Measurements from ENCODE around the gene PIP4K2A.
"Not testable (repeated sequence)": the region's sequence is repeated elsewhere in the genome, so short reads cannot be mapped to it uniquely, and the experiment has no call there.

The PIP4K2A gene

GRCh38 chr10:22693860-22694259 lies 20.5 kb downstream of the PIP4K2A start:
- DNase-seq (ENCODE audit: low spot score) = no peak

DNA sequence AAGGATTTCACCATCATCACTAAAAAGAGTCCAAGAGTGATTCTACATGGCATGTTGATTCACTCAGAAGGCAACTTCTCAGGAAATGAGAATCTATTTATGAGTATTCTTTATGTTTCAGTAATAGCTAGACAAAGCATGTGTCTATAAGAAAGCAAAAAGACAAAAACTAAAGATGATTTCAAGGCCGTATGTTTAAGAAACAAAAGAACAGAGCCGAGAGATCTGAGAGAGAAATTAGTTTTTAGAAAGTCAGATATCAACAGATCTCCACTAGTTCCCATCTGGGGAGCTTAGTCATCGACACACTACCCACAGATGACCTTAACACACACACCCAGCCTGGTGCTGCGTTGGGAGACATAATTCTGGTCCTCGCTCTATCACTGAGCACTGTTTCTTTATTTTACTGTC lies 21.0 kb downstream of the PIP4K2A start:
- no peak for DNase-seq (ENCODE audit: low spot score)

- DNase-seq (ENCODE audit: low spot score) = not testable (repeated sequence)
Measured at GRCh38 chr10:22692119-22692518, 22.3 kb downstream of the PIP4K2A start.

- DNase-seq (ENCODE audit: low spot score) = no peak
Measured at GRCh38 chr10:22690614-22691431, 23.6 kb downstream of the PIP4K2A start.

- no peak for DNase-seq (ENCODE audit: low spot score)
Measured at GRCh38 chr10:22690158-22690557, 24.2 kb downstream of the PIP4K2A start.

GRCh38 chr10:22686347-22686746 lies 28.0 kb downstream of the PIP4K2A start:
- no peak for DNase-seq (ENCODE audit: low spot score)

GRCh38 chr10:22685926-22686325 lies 28.5 kb downstream of the PIP4K2A start:
- no peak for DNase-seq (ENCODE audit: low spot score)

- no peak for DNase-seq (ENCODE audit: low spot score)
Measured at GRCh38 chr10:22684699-22685098, 29.7 kb downstream of the PIP4K2A start.

- DNase-seq (ENCODE audit: low spot score) = no peak
Measured at GRCh38 chr10:22683140-22683389, 31.3 kb downstream of the PIP4K2A start.

- no peak for DNase-seq (ENCODE audit: low spot score)
Measured at GRCh38 chr10:22682237-22683139, 31.9 kb downstream of the PIP4K2A start.

DNA sequence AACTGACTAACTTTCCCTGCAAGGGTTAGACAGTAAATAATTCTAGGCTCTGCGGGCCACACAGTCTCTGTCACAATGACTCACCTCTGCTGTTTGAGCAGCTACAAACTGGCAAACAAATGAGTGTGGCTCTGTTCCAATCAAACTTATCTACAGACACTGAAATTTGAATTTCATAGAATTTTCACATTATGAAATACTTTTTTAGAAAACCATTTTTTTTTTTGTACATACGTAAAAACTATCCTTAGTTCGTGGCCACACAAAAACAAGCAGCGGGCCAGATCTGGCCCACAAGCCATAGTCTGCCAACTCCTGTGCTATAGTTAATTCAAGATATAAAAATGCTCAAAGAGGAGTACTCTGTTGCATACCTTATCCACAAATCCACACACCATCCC lies 32.6 kb downstream of the PIP4K2A start:
- no peak for DNase-seq (ENCODE audit: low spot score)

DNA sequence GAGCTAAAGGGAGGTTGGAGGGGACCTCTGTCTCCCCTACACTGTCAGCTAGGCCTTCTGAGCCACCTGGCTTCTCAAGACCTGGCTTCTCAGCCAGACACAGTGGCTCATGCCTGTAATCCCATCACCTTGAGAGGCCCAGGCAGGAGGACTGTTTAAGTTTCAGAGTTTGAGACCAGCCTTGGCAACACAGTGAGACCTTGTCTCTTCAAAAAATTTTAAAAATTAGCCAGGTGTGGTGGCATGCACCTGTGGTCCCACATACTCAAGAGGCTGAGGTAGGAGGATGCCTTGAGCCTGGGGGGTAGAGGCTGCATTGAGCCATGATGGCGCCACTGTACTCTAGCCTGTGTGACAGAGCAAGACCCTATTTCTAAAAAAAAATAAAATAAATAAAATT lies 33.1 kb downstream of the PIP4K2A start:
- DNase-seq (ENCODE audit: low spot score) = no peak

DNA sequence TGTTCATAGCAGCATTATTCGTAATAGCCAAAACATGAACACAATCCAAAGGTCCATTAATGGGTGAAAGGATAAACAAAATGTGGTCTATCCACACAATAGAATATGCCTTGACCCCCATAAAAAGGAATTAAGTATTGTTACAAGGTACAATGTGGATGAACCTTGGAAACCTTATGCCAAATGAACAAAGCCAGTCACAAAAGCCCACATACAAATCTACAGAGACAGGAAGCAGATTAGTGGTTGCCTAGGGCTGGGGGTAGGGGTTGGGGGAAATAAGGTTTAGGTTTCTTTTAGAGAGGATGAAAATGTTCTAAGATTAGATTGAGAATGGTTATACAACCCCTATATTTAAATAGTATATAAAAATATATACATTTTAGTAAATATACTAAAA lies 34.8 kb downstream of the PIP4K2A start:
- no peak for DNase-seq (ENCODE audit: low spot score)

GRCh38 chr10:22677333-22677732 lies 37.0 kb downstream of the PIP4K2A start:
- DNase-seq (ENCODE audit: low spot score) = no peak

DNA sequence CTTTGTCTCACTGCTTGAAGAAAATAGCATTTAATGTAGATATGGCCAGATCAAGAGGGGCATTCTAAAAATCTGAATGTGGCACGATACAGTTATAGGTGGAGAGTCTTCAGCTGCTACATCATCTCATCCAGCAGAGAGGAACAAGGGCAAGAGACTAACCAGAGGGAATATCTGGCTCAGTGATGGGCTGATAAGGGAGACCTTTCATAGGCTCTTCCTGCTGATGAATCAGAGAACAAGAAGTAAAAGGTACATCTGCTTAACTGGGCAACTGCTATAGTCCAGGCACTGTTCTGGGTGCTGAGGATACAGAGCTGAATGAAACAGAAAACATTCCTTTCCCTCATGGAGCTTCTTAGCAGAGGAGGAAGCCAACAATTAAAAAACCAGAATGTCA lies 37.9 kb downstream of the PIP4K2A start:
- DNase-seq (ENCODE audit: low spot score) = no peak

- no peak for DNase-seq (ENCODE audit: low spot score)
Measured at GRCh38 chr10:22674573-22674930, 39.8 kb downstream of the PIP4K2A start.

GRCh38 chr10:22673785-22674572 lies 40.4 kb downstream of the PIP4K2A start:
- no peak for DNase-seq (ENCODE audit: low spot score)

- DNase-seq (ENCODE audit: low spot score) = no peak
Measured at GRCh38 chr10:22673091-22673392, 41.3 kb downstream of the PIP4K2A start.

DNA sequence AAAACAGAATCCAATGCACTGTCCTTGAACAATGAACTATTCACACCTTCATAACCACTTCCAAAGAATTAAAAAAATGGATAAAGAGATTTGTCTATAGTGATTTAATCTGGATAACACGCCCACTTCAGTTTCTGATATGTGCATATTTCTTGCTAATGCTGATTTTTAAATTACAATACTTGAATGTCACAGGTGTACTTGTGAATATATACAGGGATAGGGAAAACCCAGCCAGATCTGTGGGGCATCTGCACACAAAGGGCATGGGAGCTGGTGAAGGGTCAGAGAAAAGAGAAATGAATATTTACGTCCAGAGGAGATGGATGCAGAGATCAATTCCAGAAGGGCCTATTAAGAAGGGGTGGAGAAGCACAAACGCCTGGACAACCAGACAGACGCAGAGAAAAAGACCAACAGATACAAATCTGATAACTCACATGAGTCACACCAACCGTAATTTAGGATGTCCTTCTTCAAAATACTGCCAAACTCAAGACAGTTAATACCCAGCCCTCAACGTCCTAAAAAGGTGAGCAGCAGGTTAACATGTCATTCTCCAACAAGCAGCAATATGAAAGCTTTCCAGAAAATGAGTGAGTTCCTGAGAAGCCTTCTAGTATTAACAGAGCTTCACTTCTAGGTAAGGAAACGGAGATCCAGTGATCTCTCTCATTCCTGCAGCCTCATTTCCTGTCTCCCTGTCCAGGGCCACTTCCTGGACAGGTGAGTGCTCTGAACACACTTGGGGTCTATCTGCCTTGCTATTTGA lies 41.9 kb downstream of the PIP4K2A start:
- DNase-seq (ENCODE audit: low spot score) = no peak

DNA sequence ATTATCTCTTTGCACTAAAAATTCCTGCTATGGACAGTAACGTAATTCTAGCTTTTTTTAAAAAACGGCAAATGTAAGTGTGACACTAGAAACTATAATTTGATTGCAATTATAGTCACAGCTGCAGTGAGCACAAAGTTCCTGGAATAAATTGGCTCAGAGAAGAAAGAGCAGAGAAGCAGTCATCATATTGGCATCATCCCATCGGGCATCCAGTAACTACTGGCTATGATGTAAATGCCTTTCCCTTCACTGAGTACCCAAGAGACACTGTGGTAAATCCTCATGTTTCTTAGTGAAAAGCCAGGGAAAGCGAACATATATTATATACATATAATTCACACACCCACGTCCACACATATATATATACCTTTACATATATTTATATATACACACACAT lies 43.6 kb downstream of the PIP4K2A start:
- no peak for DNase-seq (ENCODE audit: low spot score)

- DNase-seq (ENCODE audit: low spot score) = no peak
Measured at GRCh38 chr10:22669163-22669711, 45.1 kb downstream of the PIP4K2A start.

- DNase-seq (ENCODE audit: low spot score) = no peak
Measured at GRCh38 chr10:22667093-22667480, 47.3 kb downstream of the PIP4K2A start.

Measured in ecto neural progenitor cell (in vitro differentiated cells).